ENCODE results near the gene UNC5C.

UNC5C gene

DNA sequence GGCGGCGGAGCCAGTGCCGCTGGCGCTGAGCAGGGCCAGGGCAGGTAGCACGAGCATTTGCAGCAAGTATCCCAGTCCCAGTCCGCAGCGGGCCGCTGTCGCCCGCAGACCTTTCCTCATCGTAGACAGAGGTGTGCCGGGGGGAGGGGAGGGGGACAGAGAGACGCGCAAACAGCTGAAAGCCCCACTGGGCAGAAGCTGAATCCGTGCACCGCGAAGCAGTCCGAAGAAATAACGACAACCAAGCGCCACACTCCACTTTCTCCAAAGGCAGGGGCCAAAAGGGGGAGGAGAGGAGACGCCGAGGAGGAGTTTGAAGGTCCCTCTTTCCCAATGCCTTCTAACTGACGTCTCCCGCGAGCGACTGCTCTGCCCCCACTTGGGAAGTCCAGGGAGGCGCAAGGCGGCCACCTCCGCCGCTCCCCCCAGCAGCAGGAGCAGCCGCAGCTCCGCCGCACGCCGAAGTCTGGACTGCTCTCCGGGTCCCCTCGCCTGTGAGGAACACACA, at the start of gene UNC5C:
Gene UNC5C (minus strand): TSS at position 236 of the 508 bp plus-strand sequence.
- no peak for DNase-seq (ENCODE audit: low spot score)

DNA sequence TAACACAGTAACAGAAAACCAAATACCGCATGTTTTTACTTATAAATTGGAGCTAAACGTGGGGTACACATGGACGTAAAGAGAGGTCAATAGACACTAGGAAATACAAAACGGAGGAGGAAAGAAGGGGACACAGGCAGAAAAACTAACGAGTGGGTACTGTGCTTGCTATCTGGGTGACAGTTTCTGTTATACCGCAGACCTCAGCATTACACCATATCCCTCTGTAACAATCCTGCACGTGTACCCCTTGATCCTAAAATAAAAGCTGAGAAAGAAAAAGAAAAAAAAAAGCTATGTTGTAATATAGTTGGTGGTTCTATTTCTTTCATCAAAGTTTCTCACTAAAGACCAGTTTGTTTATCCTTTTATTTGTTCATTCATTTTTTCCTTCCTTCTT, 47.9 kb upstream of the UNC5C start:
- no peak for DNase-seq (ENCODE audit: low spot score)

DNA sequence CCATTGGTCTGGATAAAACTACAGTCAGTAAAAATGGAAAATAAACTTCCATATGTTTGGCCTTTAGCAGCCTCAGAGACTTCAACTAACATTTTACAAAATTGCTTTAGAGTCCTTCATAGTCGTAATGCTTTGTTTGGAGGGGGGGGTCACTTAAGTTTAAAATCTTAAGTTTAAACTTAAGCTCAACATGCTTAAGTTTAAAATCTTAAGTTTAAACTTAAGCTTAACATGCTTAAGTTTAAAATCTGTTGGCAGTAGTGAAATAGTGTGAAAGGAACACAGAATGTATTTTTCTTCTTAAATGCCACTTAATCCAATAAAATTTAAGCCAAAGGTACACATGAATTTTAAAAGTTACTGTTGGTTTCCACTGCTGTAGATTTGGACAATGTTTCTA, 45.9 kb upstream of the UNC5C start:
- DNase-seq (ENCODE audit: low spot score) = no peak

DNA sequence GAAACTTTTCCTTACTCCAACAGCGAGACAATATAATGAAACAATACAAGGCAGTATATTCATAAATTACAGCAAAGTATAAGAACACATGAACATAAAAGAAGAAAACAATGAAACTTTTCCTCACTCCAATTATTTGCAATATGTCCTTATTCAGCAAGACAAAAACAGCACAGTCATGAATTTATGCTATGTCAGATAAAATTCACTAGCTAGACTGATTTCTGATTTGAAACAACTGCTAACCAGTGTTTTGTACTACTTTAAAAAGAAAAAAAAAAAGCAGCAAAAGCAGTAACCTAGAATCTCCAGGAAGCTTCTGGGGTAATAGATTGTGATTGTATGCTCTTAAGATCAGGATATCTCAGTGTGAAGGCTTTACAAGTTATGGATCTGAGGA, 45.2 kb upstream of the UNC5C start:
- DNase-seq (ENCODE audit: low spot score) = no peak

DNA sequence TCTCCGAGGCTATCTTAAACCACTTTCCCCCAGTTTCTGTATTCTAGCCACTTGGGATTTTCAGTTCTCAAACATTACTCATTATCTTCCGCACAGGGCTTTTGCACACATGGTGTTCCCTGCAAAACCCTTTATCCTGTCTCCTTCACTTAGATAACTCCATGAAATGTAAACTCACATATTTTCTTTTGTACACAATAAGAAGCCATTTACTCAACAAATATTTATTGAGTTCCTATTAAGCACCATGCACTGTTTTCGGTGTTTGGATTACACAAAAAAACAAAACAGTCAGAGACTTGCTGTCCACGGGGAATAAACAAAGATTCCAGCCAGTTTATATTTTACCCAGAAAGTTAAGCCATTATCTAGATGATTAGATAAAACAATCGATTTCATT, 42.5 kb upstream of the UNC5C start:
- DNase-seq (ENCODE audit: low spot score) = no peak

DNA sequence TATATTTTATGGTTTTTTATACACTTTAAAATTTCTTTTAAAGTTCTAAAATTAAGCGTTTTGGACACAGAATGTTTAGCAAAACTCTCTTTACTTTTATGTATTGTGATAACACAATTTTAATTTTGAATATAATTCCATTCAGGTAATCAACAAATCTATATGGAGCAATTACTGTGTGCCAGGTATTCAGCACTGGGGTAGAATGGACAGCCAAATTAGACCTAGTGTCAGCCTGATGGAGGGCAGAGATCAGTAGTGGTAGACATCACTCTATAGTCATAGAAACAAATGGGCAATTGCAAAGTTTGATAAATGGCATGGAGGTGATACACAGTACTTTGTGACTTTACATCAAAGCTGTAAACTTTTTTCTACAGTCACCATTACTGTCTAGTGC, 41.8 kb upstream of the UNC5C start:
- DNase-seq (ENCODE audit: low spot score) = no peak

DNA sequence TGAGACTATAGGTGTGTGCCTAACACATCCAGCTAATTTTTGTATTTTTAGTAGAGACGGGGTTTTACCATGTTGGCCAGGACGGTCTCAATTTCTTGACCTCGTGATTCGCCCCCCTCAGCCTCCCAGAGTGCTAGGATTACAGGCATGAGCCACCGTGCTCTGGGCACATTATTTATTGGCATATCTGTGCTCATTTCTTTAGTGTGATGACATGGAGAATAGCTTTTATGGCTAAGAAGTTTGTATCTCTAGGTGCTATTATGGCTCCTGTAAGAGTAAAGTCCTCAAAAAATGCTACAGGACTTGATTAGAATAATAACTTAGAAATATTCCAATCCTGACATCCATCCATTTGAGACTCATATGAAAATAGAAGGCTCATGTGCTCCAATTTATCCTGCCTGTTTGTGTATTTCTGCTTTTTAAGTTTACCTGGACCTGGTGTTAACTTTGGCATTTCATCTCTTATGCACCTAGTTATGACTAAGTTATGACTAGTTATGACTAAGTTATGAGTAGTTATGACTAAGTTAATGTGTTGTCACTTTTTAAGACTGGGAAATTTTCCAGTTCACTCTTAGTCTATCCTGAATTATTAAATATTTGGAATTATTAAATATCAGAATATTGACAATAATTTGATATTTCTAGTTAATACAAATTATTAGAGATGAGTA, 36.4 kb upstream of the UNC5C start:
- DNase-seq (ENCODE audit: low spot score) = no peak

DNA sequence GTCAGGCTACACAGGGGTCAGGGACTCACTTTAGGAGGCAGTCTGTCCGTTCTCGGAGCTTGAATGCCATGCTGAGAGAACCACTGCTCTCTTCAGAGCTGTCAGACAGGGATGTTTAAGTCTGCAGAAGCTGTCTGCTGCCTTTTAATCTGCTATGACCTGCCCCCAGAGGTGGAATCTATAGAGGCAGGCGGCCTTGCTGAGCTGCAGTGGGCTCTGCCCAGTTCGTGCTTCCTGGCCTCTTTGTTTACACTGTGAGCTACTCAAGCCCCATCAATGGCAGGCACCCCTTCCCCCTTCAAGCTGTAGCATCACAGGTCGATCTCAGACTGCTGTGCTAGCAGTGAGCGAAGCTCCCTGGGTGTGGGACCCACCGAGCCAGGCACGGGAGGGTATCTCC, 31.5 kb upstream of the UNC5C start:
- DNase-seq (ENCODE audit: low spot score) = no peak

DNA sequence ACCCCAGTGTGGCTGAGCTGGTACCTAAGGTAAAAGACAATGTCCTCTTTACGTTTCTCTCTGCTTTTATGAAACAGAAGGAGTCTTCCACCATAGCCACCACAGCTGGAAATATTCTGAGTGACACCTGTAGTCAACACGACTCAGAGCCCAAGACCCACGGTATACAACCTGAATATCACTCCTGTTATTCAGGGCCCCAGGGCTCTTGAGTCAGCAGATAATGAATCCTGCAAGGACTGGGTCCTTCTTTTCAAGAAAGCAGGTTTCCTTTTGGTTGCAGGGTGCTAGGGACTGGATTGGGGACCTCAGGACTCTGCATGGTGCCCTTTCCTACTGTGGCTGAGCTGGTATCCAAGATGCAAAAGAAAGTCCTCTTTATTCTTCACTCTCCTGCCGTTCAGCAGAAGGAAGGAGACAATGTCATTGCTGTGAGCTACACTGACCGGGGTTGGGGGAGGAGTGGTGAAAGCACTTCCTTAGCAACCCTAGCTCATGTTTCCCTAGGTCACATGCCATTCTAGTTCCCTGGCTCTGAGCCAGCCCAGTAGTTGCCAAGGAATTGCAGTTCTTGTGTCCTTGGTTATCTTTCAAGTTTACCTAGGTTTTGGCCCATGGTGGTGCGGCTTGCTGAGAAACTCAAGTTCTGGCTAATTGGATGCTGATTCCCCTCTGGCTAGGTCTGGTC, 23.7 kb upstream of the UNC5C start:
- DNase-seq (ENCODE audit: low spot score) = no peak

DNA sequence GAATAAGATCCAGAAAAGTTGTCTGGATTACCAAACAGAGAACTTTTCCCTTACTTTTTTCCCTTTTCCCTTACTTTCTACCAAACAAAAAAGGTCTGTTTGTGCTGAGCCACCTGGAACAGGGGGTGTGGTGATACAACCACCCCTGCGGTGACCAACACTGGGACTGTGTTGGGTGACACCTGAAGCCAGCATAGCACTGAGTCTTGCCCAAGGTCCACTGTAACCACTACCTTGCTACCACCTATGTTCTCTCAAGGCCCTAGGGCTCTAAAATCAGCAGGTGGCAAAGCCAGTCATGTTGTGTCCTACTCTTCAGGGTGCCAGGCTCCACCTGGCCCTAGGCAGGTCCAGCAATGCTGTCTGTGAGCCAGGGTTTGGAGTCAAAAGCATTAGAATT, 22.8 kb upstream of the UNC5C start:
- no peak for DNase-seq (ENCODE audit: low spot score)

DNA sequence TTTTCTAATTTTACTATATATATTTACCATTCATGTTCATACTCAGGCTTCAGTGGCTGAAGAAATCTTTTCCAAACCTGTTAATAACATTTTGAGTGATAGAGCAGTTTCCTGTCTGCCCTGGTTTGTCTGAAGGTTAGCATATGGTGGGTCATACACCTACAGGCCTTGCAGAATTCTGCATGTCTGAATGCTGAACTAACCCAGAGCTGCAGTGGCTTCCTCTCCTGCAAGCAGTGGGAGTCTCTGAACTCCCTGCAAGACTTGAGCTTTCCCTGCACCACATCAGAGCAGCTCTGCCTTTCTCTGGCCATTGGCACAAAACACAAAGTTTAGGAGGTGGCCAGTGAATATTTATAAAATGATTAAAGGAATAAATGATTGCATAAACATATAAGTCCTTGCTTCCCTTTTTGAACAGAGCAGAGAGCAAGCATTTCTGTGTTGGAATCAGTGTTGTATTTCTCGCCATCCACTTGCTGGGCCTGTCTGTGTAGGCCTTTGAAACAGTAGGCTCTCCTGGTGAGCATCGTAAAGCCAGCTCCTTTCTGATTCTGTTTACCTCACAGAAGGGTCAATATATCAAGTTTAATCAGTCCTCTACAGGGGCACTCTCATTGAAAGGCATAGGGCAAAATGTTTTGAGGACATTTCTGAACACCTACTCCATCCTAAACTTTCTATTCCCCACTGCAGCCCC, 15.0 kb upstream of the UNC5C start:
- no peak for DNase-seq (ENCODE audit: low spot score)

DNA sequence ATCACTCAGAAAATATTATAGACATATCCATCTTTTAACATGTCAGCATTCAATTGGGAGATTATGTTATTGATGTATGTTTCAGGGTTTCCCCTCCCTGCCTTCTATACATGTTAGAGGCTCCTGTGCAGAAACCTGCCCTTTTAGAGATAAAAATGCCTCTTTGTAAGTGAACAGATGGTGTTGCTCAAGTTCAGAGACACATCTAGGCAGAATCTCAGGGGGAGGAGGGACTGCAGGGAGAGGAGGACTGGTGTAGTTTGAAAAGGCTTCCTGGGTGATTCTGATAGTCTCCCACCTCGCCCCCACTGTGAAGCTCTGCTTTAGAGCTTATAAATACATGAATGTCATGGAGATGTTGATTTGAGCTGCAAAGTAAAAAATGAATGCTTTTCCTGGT, 12.0 kb upstream of the UNC5C start:
- DNase-seq (ENCODE audit: low spot score) = no peak

DNA sequence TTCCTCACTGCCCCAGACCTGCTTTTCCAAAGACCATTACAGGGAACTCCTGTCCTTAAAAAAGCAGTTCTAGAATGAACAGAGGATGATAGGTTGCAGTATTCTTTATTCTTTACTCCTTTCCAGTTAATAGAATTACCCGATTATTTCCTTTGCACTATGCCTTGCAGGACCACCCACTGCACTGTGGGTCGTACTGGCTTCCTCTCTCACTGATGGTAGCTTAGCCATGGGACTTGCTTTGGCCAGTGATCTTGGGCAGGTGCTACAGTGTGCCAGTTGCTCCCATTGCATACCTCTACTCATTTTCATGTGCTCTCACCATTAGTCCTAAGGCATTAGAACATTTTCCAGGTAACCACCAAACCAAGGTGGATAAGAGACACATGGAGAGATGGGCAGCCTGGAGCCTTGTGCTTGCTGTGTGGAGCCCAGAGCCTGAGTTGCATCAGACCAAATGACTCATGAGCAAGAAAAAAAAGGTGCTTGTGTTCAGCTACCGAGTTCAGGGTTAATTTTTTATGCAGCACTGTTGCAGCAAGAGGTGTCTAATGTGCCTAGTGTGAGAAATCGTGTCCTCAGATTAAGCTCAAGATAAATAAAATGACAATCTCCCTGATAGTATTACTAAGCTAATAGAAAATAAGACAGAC, 7.6 kb upstream of the UNC5C start:
- no peak for DNase-seq (ENCODE audit: low spot score)

DNA sequence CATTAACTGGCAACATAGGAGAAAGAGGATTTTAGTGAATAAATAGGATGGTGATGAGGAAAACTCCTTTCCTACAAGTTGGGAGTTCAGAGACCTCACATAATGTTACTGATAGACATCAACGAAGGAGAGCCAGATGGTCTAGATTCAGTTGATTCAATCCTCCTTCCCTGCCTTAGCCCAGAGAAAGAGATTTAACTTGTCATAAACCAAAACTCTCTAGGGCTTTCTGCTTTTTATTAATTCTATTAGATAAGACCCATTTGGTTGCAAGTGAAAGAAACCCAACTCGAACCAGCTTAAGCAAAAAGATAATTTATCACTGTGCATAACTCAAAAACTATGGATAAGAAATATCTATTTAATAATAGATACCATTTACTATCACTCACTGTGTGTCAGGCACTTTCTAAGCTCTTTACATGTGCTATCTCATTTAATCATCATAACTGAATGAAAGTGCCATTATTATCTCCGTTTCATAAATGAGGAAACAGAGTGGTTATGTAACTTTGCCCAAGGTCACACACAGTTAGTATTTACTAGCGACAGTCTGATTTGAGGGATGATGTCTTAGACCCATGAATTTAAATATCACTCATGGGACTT, 4.3 kb upstream of the UNC5C start:
- no peak for DNase-seq (ENCODE audit: low spot score)

DNA sequence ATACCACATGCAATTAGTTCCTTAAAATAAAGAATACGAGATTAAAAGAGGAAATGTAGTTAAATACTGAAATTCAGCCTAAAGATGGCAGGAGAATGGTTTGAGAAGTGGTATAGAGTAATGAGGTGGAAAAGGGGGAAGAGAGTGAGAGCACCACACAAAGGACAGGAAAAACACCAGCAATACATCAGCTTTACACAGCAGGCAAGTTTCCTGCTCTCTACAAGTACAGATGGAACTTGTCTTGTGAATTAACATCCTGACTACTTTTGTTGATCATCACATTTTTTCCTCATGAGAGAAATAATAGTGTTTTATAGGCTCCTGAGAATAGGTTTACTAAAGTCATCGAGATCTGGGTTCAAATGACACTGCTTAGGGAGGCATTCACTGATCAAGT, 2.9 kb upstream of the UNC5C start:
- DNase-seq (ENCODE audit: low spot score) = no peak

DNA sequence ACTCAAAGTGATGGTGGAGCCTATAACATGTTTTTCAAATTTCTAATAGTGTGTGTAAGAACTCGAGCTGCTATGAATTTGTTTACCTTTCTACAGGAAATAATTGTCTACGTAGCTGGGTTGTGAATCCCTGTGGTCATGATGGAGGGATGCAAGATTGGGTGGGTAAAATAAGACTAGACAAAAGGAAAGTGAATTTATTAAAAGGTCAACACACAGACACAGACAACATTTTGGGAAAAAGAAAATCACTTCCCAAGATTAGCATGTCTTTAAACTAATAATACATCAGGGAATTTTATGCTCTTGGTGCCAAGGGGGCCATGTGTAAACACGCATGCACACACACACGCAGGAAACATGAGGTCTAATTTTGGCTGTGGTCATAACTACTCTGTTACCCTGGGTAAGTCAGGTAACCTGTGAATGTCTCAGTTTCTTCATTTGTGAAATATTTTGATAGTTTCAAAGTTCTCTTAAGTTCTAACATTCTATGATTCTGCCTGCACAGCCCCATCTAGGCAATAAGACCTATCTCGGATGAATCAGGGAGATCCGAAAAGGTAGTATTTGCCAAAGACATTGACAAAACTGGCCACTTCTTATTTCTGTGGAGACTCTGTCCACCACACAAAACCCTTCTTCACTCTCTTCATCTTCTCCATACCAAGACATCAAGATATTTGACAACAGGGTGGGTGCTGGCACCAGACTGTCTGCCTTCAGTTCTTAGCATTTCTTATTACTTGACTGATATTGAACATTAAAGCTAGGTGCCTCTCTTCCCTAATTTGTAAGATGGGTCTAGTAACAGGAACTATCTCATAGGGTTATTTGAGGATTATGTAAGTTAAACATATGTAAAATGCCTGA, 1.6 kb upstream of the UNC5C start:
- DNase-seq (ENCODE audit: low spot score) = no peak

DNA sequence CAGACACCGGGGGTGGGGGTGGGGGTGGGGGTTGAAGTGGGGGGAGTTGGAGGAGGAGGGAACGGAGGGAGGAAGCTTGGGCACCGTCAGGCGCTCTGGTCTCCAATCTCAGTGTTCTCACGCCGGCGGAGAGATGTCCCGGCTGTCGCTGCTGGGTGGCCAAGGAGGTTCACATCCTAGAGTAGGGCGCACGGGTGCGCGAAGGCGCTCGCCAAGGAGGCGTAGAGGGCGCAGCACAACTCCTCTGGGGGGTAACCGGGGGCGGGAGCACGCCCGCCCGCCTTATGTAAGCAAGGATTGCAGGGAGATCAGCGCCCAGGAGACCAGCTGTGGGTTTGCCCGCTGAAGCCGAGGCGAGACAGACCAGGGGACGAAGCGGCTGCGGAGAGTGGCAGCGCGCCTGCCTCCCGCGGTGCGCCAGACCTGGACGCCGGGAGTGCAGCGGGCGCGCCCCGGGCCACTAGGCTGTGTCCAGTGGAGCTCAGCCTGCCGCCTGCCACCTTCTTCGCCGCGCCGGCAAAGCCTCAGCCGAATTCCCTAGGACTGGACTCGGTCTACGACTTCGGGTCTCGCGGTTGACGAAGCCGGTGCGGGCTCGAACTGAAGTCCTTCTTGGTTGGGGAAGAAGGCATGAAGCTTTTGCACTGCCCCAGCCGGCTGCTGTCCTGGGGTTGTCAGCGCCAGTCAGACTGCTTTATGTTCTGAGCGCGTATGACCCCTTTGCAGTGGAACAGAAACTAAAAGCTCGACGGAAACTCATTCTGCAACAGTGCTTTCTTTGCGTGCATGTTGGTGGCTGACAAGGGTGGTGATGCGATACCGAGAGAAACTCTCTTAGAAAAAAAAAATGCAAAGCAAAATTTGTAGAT, 707 bp upstream of the UNC5C start:
- peak; percentile 88 for DNase-seq (ENCODE audit: low spot score)

DNA sequence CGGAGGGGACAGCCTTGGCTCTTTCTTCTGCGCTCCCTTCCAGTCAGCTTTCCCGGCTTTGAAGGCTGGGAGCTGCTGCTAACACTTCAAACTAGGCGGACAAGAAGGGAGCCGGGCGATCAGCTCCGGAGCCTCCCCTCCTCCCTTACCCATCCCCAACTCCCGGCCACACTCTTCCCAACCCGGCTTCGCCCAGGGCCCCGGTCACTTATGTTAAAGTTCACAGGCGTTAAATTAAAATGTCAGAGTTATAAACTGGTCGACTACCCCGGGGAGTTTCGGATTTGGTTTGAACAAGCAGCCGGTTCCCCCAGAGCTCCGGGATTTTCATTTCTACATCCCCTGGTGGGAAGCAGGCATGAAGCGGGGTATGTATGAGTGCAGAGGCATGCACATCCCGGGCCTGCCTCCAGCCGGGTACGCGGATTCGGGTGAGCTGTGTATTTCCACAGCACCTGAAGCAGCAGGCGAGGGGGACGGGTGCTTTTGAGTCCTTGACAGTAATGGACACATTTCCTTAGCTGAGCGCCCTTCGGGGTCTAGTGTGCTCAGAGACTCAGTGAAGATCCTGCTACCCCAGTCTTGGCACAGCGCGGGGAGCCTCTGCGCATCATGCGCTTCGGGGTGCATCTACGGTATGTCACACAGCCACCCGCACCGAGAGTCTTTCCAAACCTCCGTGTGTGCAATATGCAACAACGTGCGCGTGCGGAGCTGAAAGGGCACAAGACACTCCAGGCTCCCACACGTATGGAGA, 880 bp downstream of the UNC5C start:
- DNase-seq (ENCODE audit: low spot score) = peak; percentile 76

Measured in putamen (tissue), 1 donor.